Measurements from ENCODE around the gene ATP2A3. TPM values are rescaled to one million over a fixed set of nuclear protein-coding genes. Genes with fewer than 3 reads are reported as not detected.

ATP2A3 gene
- total and polyA plus RNA-seq, 3 experiments from 2014 or later = 105 to 111 (median 108) TPM

DNA sequence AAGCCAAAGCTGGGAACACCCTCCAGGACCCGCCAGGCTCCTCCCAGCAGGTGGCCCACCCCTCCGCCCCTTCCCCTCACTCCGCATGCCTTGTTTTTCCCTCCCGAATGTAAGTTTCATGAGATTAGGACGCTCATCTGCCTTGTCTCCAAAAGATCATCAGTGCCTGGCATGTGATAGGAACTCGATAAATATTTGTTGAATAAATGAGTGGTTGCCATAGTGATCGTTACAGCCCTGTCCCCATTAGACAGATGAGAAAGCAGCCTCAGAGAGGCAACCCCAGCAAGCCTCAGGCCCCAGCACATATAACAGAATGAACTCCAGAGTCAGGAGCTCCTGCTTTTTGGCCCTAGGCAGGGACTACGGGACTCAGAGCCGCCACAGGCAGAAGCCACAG lies 76.4 kb downstream of the ATP2A3 start:
- Histone ChIP-seq H3K4me1 (ENCODE audit: insufficient read depth, low read length) (peaks cover 33% of the 10 kb centered on the region), H3K27ac (ENCODE audit: low read depth, low read length) (peak overlapping the region; percentile 31), H3K27me3 (ENCODE audit: insufficient read depth, low read length, poor library complexity, severe bottlenecking) (no peaks in the 10 kb centered on the region), H3K9me3 (ENCODE audit: low read length) (no peaks in the 10 kb centered on the region), H3K4me3 (ENCODE audit: low read length) (no peak overlapping the region), H3K36me3 (ENCODE audit: insufficient read depth, low read length) (no peaks in the 10 kb centered on the region)
- H3K4me1 Mint-ChIP-seq = peaks cover 23 to 41% (median 23%) of the 10 kb centered on the region in 3 donors
- H3K27ac Mint-ChIP-seq = peak overlapping the region in 3 of 8 donors; percentile 8 to 46 (median 12)
- CTCF ChIA-PET = interaction anchor here (1.0 kb wide), 1 partner anchor 41 kb away, joined by 3 read pairs; no protein-coding TSS in a partner anchor
- H3K4me3 Mint-ChIP-seq = peak overlapping the region in 1 of 7 donors; percentile 46
- POLR2A ChIA-PET = no interaction called here
- DNase-seq = no peak
- H3K36me3 Mint-ChIP-seq = peaks cover 0 to 2% (median 0%) of the 10 kb centered on the region in 3 donors
- H3K27me3 Mint-ChIP-seq = no peaks in the 10 kb centered on the region
- H3K9me3 Mint-ChIP-seq = no peaks in the 10 kb centered on the region

GRCh38 chr17:3887394-3887793 lies 76.8 kb downstream of the ATP2A3 start:
- Mint-ChIP-seq H3K9me3 (no peaks in the 10 kb centered on the region), H3K4me1 (peaks cover 23 to 41% (median 23%) of the 10 kb centered on the region in 3 donors), H3K27me3 (no peaks in the 10 kb centered on the region), H3K4me3 (peak overlapping the region in 4 of 7 donors; percentile 45 to 66 (median 48)), H3K27ac (peak overlapping the region; percentile 8 to 85 (median 68)), H3K36me3 (peaks cover 0 to 2% (median 0%) of the 10 kb centered on the region in 3 donors)
- Histone ChIP-seq H3K9me3 (ENCODE audit: low read length) (no peaks in the 10 kb centered on the region), H3K36me3 (ENCODE audit: insufficient read depth, low read length) (no peaks in the 10 kb centered on the region), H3K4me1 (ENCODE audit: insufficient read depth, low read length) (peaks cover 33% of the 10 kb centered on the region), H3K27ac (ENCODE audit: low read depth, low read length) (no peak overlapping the region), H3K27me3 (ENCODE audit: insufficient read depth, low read length, poor library complexity, severe bottlenecking) (no peaks in the 10 kb centered on the region), H3K4me3 (ENCODE audit: low read length) (peak overlapping the region; percentile 20)
- ChIA-PET POLR2A (no interaction called here), CTCF (interaction anchor here (1.0 kb wide), 1 partner anchor 41 kb away, joined by 3 read pairs; no protein-coding TSS in a partner anchor)
- no peak for DNase-seq

- Mint-ChIP-seq H3K4me1 (peaks cover 23 to 36% (median 23%) of the 10 kb centered on the region in 3 donors), H3K27me3 (no peaks in the 10 kb centered on the region), H3K27ac (peak overlapping the region in 7 of 8 donors; percentile 8 to 82 (median 67)), H3K9me3 (no peaks in the 10 kb centered on the region), H3K4me3 (peak overlapping the region in 5 of 7 donors; percentile 45 to 76 (median 50)), H3K36me3 (no peaks in the 10 kb centered on the region)
- no peaks in the 10 kb centered on the region for H3K36me3 ChIP-seq (ENCODE audit: insufficient read depth, low read length)
- peak overlapping the region; percentile 20 for H3K4me3 ChIP-seq (ENCODE audit: low read length)
- POLR2A ChIA-PET = no interaction called here
- peak in 1 of 5 donors; percentile 21 for DNase-seq
- H3K27ac ChIP-seq (ENCODE audit: low read depth, low read length) = no peak overlapping the region
- H3K9me3 ChIP-seq (ENCODE audit: low read length) = no peaks in the 10 kb centered on the region
- H3K4me1 ChIP-seq (ENCODE audit: insufficient read depth, low read length) = peaks cover 30% of the 10 kb centered on the region
- no peaks in the 10 kb centered on the region for H3K27me3 ChIP-seq (ENCODE audit: insufficient read depth, low read length, poor library complexity, severe bottlenecking)
- CTCF ChIA-PET = interaction anchor here (1.0 kb wide), 1 partner anchor 40 kb away, joined by 3 read pairs; no protein-coding TSS in a partner anchor
These were observed 77.5 kb downstream of the ATP2A3 start for GRCh38 chr17:3886776-3887175.

DNA sequence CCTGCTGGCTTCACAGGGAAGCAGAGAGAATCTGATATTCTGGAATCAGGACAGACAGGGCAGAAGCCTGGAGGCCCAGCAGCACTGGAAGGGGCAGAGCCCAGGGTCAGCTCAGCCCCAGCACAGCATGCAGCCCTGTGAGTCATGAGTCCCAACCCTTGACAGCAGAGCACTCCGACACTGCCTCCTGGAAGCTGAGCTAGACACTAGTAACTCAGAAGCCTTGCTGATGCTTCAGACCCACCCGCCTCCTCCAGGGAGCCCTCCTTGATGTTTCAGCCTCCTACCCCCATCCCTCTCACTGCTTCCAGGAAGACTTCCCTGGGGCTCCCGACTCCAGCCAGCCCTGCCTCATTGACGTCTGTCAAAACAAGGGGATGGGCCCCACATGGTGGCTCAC lies 78.3 kb downstream of the ATP2A3 start:
- Mint-ChIP-seq H3K9me3 (no peaks in the 10 kb centered on the region), H3K4me3 (peak overlapping the region in 1 of 7 donors; percentile 23), H3K36me3 (no peaks in the 10 kb centered on the region), H3K27me3 (no peaks in the 10 kb centered on the region), H3K4me1 (peaks cover 15 to 28% (median 16%) of the 10 kb centered on the region in 3 donors), H3K27ac (peak overlapping the region in 2 of 8 donors; percentile 3 to 49)
- no peaks in the 10 kb centered on the region for H3K27me3 ChIP-seq (ENCODE audit: insufficient read depth, low read length, poor library complexity, severe bottlenecking)
- no peaks in the 10 kb centered on the region for H3K9me3 ChIP-seq (ENCODE audit: low read length)
- no peak overlapping the region for H3K27ac ChIP-seq (ENCODE audit: low read depth, low read length)
- H3K4me3 ChIP-seq (ENCODE audit: low read length) = no peak overlapping the region
- ChIA-PET POLR2A (no interaction called here), CTCF (no interaction called here)
- H3K36me3 ChIP-seq (ENCODE audit: insufficient read depth, low read length) = no peaks in the 10 kb centered on the region
- DNase-seq = no peak
- peaks cover 22% of the 10 kb centered on the region for H3K4me1 ChIP-seq (ENCODE audit: insufficient read depth, low read length)

GRCh38 chr17:3885271-3885670 lies 79.0 kb downstream of the ATP2A3 start:
- Histone ChIP-seq H3K4me1 (ENCODE audit: insufficient read depth, low read length) (peaks cover 18% of the 10 kb centered on the region), H3K36me3 (ENCODE audit: insufficient read depth, low read length) (no peaks in the 10 kb centered on the region), H3K27me3 (ENCODE audit: insufficient read depth, low read length, poor library complexity, severe bottlenecking) (no peaks in the 10 kb centered on the region), H3K27ac (ENCODE audit: low read depth, low read length) (no peak overlapping the region), H3K9me3 (ENCODE audit: low read length) (no peaks in the 10 kb centered on the region), H3K4me3 (ENCODE audit: low read length) (no peak overlapping the region)
- no peak overlapping the region for H3K27ac Mint-ChIP-seq
- no peaks in the 10 kb centered on the region for H3K9me3 Mint-ChIP-seq
- no peaks in the 10 kb centered on the region for H3K36me3 Mint-ChIP-seq
- ChIA-PET POLR2A (no interaction called here), CTCF (interaction anchor here (1.6 kb wide), 1 partner anchor 28 kb away, joined by 6 read pairs; no protein-coding TSS in a partner anchor)
- no peaks in the 10 kb centered on the region for H3K27me3 Mint-ChIP-seq
- no peak for DNase-seq
- H3K4me1 Mint-ChIP-seq = peaks cover 13 to 24% (median 15%) of the 10 kb centered on the region in 3 donors
- H3K4me3 Mint-ChIP-seq = no peak overlapping the region

DNA sequence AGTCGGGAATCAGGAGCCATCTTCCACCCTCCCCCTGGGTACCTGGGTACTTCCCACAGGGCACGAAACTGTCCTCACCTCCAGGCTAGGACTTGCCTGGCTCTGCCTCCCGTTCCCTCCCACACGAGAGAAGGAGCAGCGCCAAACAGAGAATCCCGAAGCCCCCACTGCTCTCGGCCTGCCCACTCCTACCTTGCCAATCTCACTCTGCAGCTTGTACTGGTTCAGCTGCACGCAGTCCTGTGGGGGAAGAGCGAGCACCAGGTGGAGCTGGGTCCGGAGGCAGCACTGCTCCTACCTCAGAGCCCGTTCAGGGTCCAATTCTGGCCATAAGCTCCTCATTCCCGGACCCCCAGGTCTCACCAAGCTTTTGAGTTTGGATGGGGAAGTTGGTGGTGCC lies 80.0 kb downstream of the ATP2A3 start:
- POLR2A ChIA-PET = interaction anchor here (0.6 kb wide), 1 partner anchor 219 kb away, joined by 5 read pairs; no protein-coding TSS in a partner anchor
- H3K27ac ChIP-seq (ENCODE audit: low read depth, low read length) = no peak overlapping the region
- H3K4me1 ChIP-seq (ENCODE audit: insufficient read depth, low read length) = peaks cover 18% of the 10 kb centered on the region
- DNase-seq = no peak
- CTCF ChIA-PET = interaction anchor here (1.6 kb wide), 1 partner anchor 29 kb away, joined by 6 read pairs; no protein-coding TSS in a partner anchor
- no peaks in the 10 kb centered on the region for H3K9me3 Mint-ChIP-seq
- peaks cover 13 to 22% (median 15%) of the 10 kb centered on the region in 3 donors for H3K4me1 Mint-ChIP-seq
- peaks cover 0 to 2% (median 0%) of the 10 kb centered on the region in 3 donors for H3K36me3 Mint-ChIP-seq
- H3K27ac Mint-ChIP-seq = peak overlapping the region in 1 of 8 donors; percentile 90
- no peaks in the 10 kb centered on the region for H3K36me3 ChIP-seq (ENCODE audit: insufficient read depth, low read length)
- H3K9me3 ChIP-seq (ENCODE audit: low read length) = no peaks in the 10 kb centered on the region
- H3K4me3 ChIP-seq (ENCODE audit: low read length) = no peak overlapping the region
- no peak overlapping the region for H3K4me3 Mint-ChIP-seq
- H3K27me3 ChIP-seq (ENCODE audit: insufficient read depth, low read length, poor library complexity, severe bottlenecking) = no peaks in the 10 kb centered on the region
- H3K27me3 Mint-ChIP-seq = no peaks in the 10 kb centered on the region

DNA sequence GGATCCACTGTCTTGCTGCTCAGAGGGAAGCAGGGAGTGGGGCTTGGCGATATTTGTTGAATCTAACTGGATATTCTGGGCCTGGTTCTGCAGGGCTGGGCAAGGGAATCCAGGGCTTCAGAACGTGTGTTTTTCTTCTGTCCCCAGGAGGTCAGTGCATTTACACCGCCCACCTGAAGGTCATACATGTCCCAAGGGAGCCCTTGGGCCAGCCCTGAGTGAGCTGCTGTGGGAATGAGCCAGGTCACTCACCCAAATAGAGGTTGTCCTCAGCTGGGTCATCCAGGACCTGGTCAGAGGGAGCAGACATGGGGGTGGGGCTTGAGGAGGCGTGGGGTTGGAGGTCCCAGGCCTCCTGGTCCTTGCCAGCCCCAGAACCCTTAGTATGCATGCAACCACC lies 82.0 kb downstream of the ATP2A3 start:
- no peaks in the 10 kb centered on the region for H3K27me3 ChIP-seq (ENCODE audit: insufficient read depth, low read length, poor library complexity, severe bottlenecking)
- no peak overlapping the region for H3K4me3 ChIP-seq (ENCODE audit: low read length)
- Mint-ChIP-seq H3K4me1 (peaks cover 8 to 14% (median 11%) of the 10 kb centered on the region in 3 donors), H3K27me3 (no peaks in the 10 kb centered on the region), H3K27ac (no peak overlapping the region), H3K9me3 (no peaks in the 10 kb centered on the region), H3K4me3 (no peak overlapping the region), H3K36me3 (peaks cover 0 to 2% (median 0%) of the 10 kb centered on the region in 3 donors)
- no peaks in the 10 kb centered on the region for H3K9me3 ChIP-seq (ENCODE audit: low read length)
- H3K4me1 ChIP-seq (ENCODE audit: insufficient read depth, low read length) = peaks cover 14% of the 10 kb centered on the region
- CTCF ChIA-PET = no interaction called here
- H3K36me3 ChIP-seq (ENCODE audit: insufficient read depth, low read length) = no peaks in the 10 kb centered on the region
- POLR2A ChIA-PET = no interaction called here
- H3K27ac ChIP-seq (ENCODE audit: low read depth, low read length) = no peak overlapping the region
- no peak for DNase-seq

- Histone ChIP-seq H3K27me3 (ENCODE audit: insufficient read depth, low read length, poor library complexity, severe bottlenecking) (no peaks in the 10 kb centered on the region), H3K9me3 (ENCODE audit: low read length) (no peaks in the 10 kb centered on the region), H3K27ac (ENCODE audit: low read depth, low read length) (no peak overlapping the region), H3K36me3 (ENCODE audit: insufficient read depth, low read length) (no peaks in the 10 kb centered on the region), H3K4me1 (ENCODE audit: insufficient read depth, low read length) (peaks cover 1% of the 10 kb centered on the region), H3K4me3 (ENCODE audit: low read length) (no peak overlapping the region)
- Mint-ChIP-seq H3K27me3 (no peaks in the 10 kb centered on the region), H3K27ac (peak overlapping the region in 1 of 8 donors; percentile 68), H3K4me1 (peaks cover 0 to 1% (median 0%) of the 10 kb centered on the region in 3 donors), H3K9me3 (no peaks in the 10 kb centered on the region), H3K4me3 (no peak overlapping the region), H3K36me3 (peaks cover 0 to 4% (median 0%) of the 10 kb centered on the region in 3 donors)
- DNase-seq = no peak
- POLR2A ChIA-PET = no interaction called here
- CTCF ChIA-PET = interaction anchor here (1.0 to 1.7 kb wide), 2 partner anchors 18 to 36 kb away, joined by 5 read pairs; partner anchors contain the start of gene NCBP3
These were observed 83.3 kb downstream of the ATP2A3 start for GRCh38 chr17:3880983-3881382.

Data from CD8-positive, alpha-beta memory T cell (primary cell).